T-helper 1 cell treated with Interleukin-12 subunit alpha and Interleukin-12 subunit beta and Interleukin-4 antibody, amounts not matched to agents 30 ng/mL and 1 ng/mL, for 36 hours (primary cell): ENCODE measurements around the gene ZNF181. TPM values are rescaled to one million over a fixed set of nuclear protein-coding genes. Genes with fewer than 3 reads are reported as not detected.
"Not testable (repeated sequence)": the region's sequence is repeated elsewhere in the genome, so short reads cannot be mapped to it uniquely, and the experiment has no call there.

Experiments
- intact Hi-C: fragments of 100-400 bp; cut with micrococcal nuclease; formaldehyde crosslinking; loops from one replicate; pipeline ENCODE4 v1.15.1; 2024
- total RNA-seq: library from RNA; stranded (reverse); gene quantifications from 2 replicates; pipeline ENCODE4 v1.2.3, GENCODE V29; 2022

Gene ZNF181
- total RNA-seq, result 6.5 and 6.8 TPM in 2 replicates

DNA sequence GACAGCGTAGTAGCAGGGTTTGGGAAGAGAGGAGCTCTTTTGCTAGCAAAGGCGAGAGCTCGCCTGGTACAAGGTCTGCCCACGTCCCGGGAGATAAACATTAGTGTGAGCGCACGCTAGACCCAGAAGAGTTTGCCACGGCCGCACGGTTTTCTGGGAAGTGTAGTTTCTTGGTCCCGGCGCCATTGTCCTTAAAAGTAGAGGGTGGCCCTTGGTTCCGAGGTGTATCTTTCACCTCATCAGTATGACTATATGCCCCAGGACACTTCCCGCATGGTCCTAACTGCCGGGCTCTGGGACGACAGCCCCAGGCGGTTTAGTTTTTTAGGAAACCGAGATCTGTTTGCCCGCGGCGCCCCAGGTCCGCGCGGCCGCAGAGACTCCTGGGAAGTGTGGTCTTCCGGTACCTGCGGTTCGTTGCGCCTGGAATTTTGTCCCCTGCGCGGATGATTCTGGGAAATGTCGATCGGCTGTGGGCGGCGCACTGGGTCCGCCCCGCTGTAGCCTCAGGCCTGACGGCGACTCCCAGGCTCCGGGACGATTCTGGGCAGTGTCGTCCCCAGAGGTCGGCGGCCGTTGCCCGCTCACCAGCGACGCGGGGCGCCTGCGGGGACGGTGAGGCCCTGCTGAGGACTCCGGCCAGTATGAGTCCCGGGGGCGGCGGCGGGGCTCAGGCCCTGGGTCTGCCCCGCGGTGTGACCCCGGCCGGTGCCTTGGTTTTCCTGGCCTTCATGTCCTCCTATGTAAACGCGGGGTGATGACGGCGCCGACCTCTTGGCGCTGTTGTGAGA lies at the start of gene ZNF181:
ZNF181 (plus strand) TSS at position 498 of the 791 bp plus-strand sequence. CDS start 795 bp downstream, outside the sequence.
- intact Hi-C loops, result loop anchor here (1.0 to 5.0 kb wide), 7 partner anchors 39 to 1198 kb away; partner anchors contain the start of genes GRAMD1A, SCGB2B2, ZNF302 and ZNF599

DNA sequence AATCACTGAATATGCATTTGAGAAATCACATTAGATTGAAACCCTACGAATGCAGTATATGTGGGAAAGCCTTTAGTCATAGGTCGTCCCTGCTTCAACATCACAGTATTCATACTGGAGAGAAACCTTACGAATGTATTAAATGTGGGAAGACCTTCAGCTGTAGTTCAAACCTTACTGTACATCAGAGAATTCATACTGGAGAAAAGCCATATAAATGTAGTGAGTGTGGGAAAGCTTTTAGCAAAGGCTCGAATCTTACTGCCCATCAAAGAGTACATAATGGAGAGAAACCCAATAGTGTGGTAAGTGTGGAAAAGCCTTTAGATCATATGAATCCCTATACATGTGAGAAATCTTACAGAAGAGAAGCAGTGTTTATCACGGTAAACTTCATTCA lies 48.8 kb upstream of the ZNF181 start:
- intact Hi-C loops, result not testable (repeated sequence)

DNA sequence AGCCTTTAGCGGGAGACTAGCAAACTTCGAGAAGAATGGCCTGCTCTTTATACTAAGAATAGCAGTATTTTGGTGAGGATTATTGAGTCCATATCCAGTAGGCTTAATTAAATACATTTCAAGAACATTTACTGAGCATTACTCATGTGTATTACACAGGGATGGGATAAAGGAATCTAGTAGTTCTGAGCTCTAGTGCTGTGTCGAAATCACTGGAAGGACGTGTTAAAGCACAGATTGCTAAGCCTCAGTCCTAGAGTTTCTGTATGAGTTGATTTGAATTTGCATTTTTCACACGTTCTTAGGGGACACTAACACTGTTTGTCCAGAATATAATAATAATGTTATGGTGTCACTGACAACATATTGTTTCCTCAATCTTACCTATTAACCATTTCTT lies 47.6 kb upstream of the ZNF181 start:
- intact Hi-C loops, result no loop called here

DNA sequence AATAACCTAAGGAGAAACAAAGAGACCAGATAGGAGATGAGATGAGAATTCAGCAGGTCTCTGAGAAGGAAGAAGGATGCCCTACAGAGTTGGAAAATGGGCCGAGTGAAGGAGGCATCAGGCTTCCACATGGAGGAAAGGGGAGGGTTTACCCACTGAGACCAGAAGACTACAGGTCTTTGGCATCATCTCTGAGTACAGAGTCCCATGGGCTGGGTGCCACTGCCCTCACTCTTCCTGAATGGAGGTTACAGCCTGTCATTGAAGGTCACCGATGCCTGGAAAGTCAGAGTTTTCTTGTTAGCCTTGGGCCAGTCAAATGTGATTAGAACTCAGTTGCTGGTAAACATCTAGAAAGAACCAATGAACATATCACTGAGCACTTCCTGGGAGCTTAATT lies 46.7 kb upstream of the ZNF181 start:
- intact Hi-C loops, result no loop called here

DNA sequence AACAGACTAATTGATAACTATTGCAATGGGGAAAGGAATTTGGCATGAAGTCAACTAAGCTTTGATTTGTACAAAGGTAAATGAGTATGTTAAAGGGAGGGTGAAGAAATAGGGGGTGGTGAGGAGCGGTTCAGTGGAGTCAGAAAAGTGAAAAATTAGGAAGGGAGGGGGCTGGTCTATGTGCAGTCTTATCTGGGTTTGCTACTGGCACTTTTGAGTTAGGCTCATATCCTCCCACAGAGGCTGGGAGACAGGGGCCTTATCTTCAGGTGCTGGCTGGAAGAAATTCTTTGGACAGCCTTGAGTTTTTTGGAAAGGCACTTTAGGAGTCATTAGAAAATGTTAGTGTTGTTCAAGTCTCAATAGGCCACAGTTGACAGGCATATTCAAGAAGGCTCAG lies 45.5 kb upstream of the ZNF181 start:
- intact Hi-C loops, result no loop called here

DNA sequence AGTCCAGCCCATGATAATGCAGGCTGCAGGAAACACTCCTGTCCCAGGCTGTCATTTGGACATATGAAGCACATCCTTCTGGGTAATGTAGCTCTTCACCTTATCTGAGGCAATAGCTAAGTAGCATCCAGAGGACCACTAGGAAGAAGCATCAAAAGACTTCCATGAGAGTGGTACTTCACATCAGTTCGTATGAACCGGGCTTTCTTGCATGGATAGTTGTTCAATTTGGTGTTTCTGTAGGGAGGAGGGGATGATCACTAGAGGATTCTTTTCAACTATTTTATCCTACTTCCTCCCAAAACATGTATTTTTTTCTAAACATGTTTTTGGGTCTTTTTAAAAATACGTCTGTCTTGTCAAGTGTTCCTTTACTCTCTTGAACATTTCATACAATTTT lies 43.7 kb upstream of the ZNF181 start:
- intact Hi-C loops, result no loop called here

DNA sequence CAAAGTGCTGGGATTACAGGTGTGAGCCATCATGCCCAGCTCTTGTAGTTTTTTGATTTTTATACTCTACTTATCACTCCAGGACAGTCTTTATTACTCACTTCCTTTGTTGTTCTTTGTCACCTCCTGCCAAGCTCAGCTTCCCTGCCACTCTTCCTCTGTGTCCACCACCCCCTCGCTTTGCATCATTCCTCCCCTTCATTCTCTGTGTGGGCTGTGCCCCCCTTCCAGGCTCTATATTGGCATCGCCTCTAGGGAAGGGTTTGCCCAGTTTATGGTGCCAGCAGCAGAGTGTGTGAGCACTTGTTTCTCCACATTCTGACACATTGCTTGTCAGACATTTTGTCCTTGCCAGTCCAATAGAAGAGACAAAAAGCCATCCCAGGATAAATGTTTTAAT lies 41.5 kb upstream of the ZNF181 start:
- intact Hi-C loops, result no loop called here

DNA sequence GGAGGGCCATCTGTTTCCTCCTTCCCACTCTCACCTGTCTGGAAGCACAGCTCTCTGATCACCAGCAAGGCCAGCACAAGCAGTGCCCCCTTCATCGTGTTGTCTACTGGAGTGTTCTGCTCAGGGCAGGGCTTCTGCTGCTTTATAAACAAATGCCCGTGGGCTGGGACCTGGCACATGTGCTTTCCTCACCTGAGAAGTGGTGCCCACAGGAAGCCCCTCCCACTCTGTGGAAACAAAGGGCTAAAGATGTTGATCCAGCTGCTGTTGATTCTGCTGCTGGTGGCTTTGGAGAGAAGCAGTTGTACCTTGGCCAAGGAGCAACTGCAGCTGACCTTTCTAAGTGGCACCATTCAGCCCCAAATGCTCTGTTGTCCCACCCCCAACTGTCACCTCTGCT lies 26.4 kb upstream of the ZNF181 start:
- intact Hi-C loops, result no loop called here

DNA sequence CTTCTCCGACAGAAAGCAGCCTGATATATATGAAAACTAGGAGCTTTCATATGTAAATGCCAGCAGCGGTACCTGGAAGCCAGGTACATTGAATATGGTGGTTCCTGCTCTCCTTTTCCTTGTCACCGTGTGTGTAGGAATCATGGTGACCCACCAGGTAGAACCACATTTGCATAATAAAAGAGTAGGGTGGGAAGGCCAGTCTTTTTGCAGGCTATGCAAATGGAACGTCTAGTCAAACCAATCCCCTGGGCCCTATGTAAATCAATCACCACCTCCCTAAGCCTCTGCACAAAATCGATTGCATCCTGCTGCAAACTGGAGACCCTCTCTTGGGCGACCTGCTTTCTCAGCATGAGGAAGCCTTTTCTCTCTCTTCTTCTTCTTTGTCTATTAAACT lies 22.2 kb upstream of the ZNF181 start:
- intact Hi-C loops, result loop anchor here (1.0 to 5.0 kb wide), 6 partner anchors 35 to 935 kb away; partner anchors contain the start of genes SCGB2B2 and ZNF302

DNA sequence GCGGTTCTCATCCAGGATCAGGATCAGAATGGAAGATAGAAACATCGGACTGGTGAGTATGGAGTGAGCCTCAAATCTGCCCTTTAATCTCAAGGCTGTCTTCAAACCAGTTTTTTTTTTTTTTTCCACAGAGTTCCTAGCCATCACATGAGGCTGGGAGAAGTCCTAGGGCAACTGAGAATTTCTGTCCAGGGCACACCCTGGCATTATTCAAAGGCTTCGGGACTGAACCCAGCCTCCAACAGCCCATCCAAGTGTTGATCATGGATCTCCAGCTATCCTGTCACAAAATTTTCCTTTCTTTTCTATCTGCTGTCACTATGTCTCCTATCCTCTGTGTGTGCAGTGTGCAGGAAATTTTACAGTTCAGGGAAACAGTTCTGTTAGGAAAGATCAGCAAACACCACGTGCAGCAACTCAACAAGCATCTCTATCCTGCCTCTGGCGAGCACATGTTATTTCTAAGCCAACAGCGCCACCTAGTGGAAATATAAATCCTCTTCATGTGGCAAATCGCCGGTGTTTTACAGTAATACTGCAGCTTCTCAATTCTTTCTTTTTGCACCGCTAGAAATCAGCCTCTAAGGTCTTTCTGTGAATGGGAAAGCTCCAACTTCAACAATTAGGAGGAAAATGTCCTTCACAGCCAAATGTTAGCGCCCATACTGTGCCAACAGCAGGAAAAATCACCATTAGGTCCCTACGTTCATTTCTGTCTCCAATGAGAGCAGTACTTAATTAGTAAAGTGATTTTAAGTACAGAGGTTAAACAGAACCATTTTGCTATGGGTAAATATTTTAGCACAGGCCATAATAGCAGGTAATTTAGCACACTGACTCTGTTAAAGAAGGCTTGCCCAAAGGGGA lies 21.4 kb upstream of the ZNF181 start:
- intact Hi-C loops, result loop anchor here (1.0 to 5.0 kb wide), 6 partner anchors 36 to 935 kb away; partner anchors contain the start of genes SCGB2B2 and ZNF302

DNA sequence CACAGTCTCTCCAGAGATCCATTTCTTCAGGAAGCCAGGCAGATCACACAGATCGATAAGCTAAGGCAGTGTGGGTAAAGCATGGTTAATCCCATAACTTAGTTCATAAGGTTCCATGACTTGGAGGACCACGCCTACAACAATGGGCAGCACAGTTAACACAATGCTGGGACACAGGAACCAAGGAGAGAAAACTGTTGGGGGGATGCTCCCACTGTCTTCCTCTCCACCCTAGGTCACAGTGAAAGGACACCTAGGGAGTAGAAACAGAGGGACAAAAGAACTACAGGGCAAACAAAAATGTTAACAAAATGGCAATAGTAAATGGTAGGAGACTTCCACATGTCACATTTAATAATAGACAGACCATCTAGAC lies 20.8 kb upstream of the ZNF181 start:
- intact Hi-C loops, result loop anchor here (2.0 to 5.0 kb wide), 4 partner anchors 36 to 936 kb away; partner anchors contain the start of genes SCGB2B2 and ZNF302

DNA sequence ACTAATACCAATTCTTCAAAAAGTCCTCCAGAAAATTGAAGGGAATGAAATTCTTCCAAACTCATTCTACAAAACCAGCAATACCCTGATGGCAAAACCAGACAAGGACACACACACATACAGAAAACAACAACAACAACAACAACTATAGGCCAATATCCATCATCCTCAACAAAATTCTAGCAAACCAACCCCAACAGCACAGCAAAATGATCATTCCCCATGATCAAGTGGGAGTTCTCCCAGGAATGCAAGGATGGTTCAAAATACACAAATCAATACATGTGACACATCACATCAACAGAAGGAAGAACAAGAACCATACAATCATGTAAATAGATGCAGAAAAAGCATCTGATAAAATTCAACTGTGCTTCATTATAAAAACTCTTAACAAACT lies 18.7 kb upstream of the ZNF181 start:
- intact Hi-C loops, result no loop called here

DNA sequence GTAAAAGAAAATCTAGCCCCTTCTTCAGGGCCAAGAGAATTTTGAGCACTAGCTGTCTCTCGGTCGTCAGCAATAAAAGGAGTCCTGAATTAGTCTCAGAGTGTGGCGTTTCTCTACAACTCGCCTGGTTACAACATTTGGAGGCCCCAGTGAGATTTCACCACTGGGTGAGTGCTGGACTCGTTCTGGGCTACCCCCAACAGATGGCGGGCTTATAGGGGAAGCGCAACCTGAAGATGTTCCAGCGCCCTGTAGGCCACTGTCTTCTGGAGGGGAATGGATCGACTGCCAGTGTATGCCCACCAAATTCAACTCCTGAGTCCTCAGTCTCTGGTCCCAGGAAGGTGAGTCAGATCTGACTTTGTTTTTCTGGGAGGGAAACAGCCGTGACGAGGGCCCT lies 11.7 kb upstream of the ZNF181 start:
- intact Hi-C loops, result no loop called here

DNA sequence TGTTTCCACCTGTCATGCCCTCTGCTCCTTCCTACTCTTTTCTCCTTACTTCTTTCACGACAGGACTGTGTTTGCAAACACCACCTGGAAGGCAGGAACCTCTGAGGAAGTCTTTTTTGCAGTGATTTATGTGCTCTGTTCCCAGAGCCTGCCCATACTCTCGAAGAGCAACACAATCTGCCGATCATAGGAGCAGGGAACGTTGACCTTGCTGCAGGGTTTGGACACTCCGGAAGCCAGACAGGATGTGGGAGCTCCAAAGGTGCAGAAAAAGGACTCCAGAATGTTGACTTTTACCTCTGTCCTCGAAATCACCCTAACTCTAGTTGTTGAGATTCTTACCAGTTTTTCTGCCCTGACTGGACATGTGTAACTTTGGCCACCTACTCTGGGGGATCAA lies 8.6 kb upstream of the ZNF181 start:
- intact Hi-C loops, result loop anchor here (5.0 kb wide), 1 partner anchor 1962 kb away; the partner anchor contains the start of gene ZNF567

DNA sequence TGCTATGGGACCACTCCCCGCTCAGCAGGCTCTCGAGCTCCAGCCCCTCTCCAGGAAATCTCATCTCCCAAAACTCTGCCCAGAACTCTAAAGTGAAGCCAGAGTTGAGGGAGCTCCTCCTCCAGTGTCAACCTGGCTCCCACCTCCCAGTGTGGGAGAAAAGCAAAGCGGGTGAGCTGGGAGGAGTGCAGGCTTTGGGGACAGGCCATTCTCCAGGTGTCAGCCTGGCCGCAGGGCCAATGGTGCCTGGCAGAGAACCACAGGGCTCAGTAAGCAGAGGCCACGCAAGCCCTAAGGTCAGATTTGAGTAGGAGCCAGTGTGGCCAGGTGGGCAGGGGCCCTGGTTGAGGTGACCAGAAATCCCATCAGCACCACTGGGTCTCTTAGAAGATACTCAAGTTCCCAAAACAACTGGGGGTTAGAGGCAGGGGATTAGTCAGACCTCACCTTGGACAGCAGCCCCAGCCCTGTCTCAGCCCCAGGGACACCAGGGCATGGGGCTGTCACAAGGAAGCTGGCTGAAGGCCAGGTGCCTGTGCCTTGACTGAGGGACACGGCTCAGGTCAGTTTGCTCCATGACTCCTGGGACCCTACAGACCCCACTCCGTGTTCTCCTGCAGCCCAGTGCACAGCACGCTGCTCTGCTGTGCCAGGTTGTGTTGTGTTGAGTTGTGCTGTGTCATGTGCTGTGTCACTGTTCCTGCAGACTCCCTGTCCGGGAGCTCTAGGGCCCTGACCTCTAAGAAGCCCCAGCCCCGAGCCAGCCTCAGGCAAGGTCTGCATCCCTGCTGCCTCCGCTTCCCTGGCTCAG lies 2.8 kb upstream of the ZNF181 start:
- intact Hi-C loops, result loop anchor here (5.0 kb wide), 1 partner anchor 1201 kb away; no protein-coding TSS in a partner anchor

DNA sequence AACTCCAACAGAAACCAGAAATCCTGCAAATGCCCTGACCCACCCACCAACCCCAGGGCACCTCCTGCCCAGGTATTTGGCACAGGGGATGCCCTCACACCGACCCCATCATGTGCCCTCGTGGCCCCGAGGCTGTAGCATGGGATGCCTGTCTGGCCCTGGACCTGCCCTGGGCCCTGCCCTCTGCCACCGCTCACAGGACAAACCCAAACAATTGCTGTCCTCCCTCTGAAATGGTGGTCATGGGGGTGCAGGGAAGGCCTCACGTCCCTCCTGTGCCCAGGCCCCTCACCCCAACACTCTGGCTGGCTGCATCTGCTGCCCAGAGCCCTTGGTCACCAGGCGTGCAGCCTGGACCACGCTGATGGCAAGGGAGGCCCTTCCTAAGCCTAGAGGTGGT lies 2.1 kb upstream of the ZNF181 start:
- intact Hi-C loops, result loop anchor here (5.0 kb wide), 1 partner anchor 1200 kb away; no protein-coding TSS in a partner anchor

DNA sequence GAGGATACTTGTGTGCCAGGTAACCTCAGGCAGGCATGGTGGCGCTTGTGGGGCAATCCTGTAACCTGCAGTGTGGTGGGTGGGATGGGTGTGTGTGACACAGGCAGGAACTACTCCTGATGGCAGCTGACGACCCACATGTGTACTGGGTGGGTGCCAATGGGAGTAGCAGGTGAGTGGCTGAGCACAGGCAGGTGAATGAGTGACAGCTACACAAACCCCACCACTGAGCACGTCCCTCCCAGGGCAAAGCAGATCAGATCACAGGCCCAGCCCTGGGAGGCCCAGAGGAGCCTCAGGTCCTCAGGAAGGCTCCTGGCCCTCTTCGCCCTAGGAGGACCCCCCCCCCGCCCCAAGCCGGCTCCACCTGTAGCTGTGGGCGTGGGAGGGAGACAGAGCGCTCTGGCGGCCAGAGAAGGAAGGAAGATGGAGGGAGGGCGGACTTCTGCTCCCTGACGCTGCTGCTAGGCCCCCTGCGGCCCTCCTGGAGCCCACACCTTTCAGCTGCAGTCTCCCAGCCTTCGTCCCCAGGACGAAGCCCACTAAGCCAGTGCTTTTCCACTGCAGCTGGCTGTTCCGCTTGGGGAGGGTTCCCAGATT lies 1.3 kb upstream of the ZNF181 start:
- intact Hi-C loops, result loop anchor here (1.0 to 5.0 kb wide), 6 partner anchors 41 to 1200 kb away; partner anchors contain the start of genes GRAMD1A, SCGB2B2, ZNF302 and ZNF599

DNA sequence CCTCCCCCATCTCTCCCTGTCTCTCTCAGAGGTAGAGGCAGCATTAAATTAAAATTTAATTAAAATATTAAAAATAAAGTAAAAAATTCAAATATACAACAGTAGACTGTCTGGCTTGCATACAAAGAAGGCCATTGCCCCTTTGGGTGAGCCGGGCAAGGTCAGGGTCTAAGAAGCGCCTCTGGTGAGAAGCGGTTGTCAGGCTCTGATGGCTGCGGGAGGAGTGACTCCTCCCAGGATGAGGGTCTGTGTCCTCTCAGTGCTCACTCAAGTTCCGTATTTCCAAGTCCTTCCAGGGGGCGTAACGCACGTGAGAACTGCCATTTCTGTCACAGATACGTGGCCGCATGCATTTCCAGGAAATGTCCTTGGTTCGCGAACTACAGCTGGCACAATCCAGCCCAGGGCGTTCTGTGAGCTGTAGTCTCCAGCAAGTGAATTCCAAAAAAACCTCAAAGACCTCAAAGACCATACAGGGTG lies 737 bp upstream of the ZNF181 start:
- intact Hi-C loops, result loop anchor here (1.0 to 5.0 kb wide), 6 partner anchors 40 to 1199 kb away; partner anchors contain the start of genes GRAMD1A, SCGB2B2, ZNF302 and ZNF599

DNA sequence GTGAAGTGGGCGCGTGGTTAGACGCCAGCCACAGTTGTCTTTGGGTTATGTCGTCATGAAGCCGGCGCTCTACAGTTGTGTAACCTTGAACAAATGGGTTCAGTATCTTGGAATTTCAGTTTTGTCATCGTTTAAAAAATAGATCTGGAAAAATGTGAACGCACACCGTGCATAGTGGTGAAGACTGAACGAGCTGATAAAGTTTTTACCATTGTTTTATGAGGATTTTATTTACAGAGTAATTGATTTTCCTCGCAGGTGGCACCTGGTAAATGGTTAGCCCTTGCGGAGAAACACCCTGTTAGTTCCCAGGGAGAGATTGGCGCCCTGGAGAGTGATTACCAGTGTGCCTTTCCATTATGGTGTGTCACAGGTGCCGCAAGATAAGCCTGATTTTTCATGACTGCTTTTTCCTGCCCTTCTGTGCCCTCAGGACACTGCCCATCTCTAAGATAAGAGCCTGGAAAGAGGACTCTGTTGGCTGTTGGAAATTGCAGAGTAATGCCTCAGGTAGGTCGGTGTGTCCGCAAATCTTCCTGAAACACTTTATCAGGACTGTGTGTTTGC lies 577 bp downstream of the ZNF181 start:
- intact Hi-C loops, result loop anchor here (2.0 to 5.0 kb wide), 2 partner anchors 228 to 1198 kb away; no protein-coding TSS in a partner anchor
